NCI-H524 treated with DMSO at 0.1 percent for 48 hours (cell line): ENCODE data around the gene PAM.
"Not testable (repeated sequence)": the region's sequence is repeated elsewhere in the genome, so short reads cannot be mapped to it uniquely, and the experiment has no call there.

Experiments
- DNase-seq: peaks from one replicate; lab custom pipeline; 2025; lab: John Stamatoyannopoulos, UW

PAM gene

GRCh38 chr5:103000089-103000488 is 245.0 kb downstream of the PAM start:
- no peak for DNase-seq

- no peak for DNase-seq
Measured at GRCh38 chr5:103003872-103004271, 248.8 kb downstream of the PAM start.

GRCh38 chr5:103005276-103005675 is 250.2 kb downstream of the PAM start:
- no peak for DNase-seq

- DNase-seq = no peak
Measured at GRCh38 chr5:103006921-103007320, 251.8 kb downstream of the PAM start.

- DNase-seq = no peak
Measured at GRCh38 chr5:103010168-103010567, 255.1 kb downstream of the PAM start.

- no peak for DNase-seq
Measured at GRCh38 chr5:103013933-103014552, 258.9 kb downstream of the PAM start.

- DNase-seq = no peak
Measured at GRCh38 chr5:103014983-103015382, 259.9 kb downstream of the PAM start.

GRCh38 chr5:103016167-103016566 is 261.1 kb downstream of the PAM start:
- DNase-seq = no peak

- DNase-seq = no peak
Measured at GRCh38 chr5:103019804-103020203, 264.7 kb downstream of the PAM start.

GRCh38 chr5:103021314-103021713 is 266.2 kb downstream of the PAM start:
- no peak for DNase-seq

GRCh38 chr5:103027267-103027666 is 272.2 kb downstream of the PAM start:
- no peak for DNase-seq

- DNase-seq = no peak
Measured at GRCh38 chr5:103031607-103032006, 276.5 kb downstream of the PAM start.

GRCh38 chr5:103033696-103034095 is 278.6 kb downstream of the PAM start:
- DNase-seq = no peak

- DNase-seq = no peak
Measured at GRCh38 chr5:103034662-103035392, 279.7 kb downstream of the PAM start.

- DNase-seq = no peak
Measured at GRCh38 chr5:103035701-103036100, 280.6 kb downstream of the PAM start.

- DNase-seq = no peak
Measured at GRCh38 chr5:103036601-103037000, 281.5 kb downstream of the PAM start.

- DNase-seq = no peak
Measured at GRCh38 chr5:103037673-103038455, 282.8 kb downstream of the PAM start.

GRCh38 chr5:103041071-103041676 is 286.1 kb downstream of the PAM start:
- no peak for DNase-seq

- DNase-seq = not testable (repeated sequence)
Measured at GRCh38 chr5:103046706-103047105, 291.6 kb downstream of the PAM start.

GRCh38 chr5:103057208-103058130 is 302.4 kb downstream of the PAM start:
- DNase-seq = no peak

- no peak for DNase-seq
Measured at GRCh38 chr5:103059525-103059924, 304.4 kb downstream of the PAM start.
